T-helper 1 cell treated with Interleukin-12 subunit alpha and Interleukin-12 subunit beta and Interleukin-4 antibody, amounts not matched to agents 30 μg/mL and 1 μg/mL, for 36 hours (primary cell): Measurements from ENCODE around the gene SPOPL.
"Not testable (repeated sequence)": the region's sequence is repeated elsewhere in the genome, so short reads cannot be mapped to it uniquely, and the experiment has no call there.

Experiments used
- H3K27ac Mint-ChIP-seq: one replicate; pipeline ENCODE4 v1.8.0; 2021; ENCODE audit warnings: mild to moderate bottlenecking, mixed read lengths
- H3K27me3 Mint-ChIP-seq: one replicate; pipeline ENCODE4 v1.8.0; 2021; ENCODE audit warnings: low read depth, mixed read lengths
- H3K36me3 Mint-ChIP-seq: one replicate; pipeline ENCODE4 v1.8.0; 2021; ENCODE audit warnings: low read depth, mixed read lengths
- H3K4me1 Mint-ChIP-seq: one replicate; pipeline ENCODE4 v1.8.0; 2021; ENCODE audit warnings: low read depth, mixed read lengths
- H3K4me3 Mint-ChIP-seq: one replicate; pipeline ENCODE4 v1.8.0; 2021; ENCODE audit warnings: mild to moderate bottlenecking, moderate library complexity, mixed read lengths
- H3K9me3 Mint-ChIP-seq: one replicate; pipeline ENCODE4 v1.8.0; 2021; ENCODE audit warnings: mixed read lengths

Gene SPOPL

DNA sequence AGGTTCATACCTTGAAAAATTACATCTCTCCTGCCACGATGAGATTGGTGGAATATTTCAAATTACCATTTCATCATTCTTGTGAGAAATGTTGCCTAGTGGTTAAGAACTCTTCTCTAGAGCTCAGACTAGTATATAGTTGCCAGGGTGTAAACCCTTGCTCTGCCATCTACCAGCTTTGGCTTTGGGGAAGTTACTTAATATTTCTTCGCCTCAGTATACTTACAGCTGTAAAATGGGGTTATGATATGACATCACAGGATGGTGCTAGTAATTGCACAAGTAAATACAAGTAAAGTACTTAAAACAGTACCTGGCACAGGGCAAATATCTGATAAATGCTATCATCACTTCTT, 1.5 kb downstream of the SPOPL start:
- H3K36me3 Mint-ChIP-seq: peaks cover 2% of the 10 kb centered on the region

DNA sequence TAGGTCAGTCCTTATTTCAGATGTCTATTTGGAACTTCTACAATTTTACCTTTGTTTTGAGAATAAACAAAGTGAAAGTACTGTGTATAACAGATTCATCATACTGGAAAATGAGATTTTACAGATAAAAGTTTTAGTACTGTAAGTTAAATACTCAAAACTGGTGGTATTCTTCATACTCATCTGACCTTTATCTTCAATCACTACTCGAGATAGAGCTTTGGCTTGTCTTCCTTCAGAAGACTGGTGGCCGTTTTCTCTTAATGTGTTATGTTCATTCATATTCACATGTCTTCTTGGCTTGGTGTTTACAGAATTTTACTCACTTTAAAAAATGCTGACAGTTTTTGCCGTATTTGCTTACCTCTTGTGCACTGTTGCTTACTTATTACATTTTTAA, 2.1 kb downstream of the SPOPL start:
- Mint-ChIP-seq H3K27me3 (no peaks in the 10 kb centered on the region), H3K4me3 (peak overlapping the region; percentile 99), H3K4me1 (peaks cover 30% of the 10 kb centered on the region), H3K9me3 (no peaks in the 10 kb centered on the region), H3K36me3 (peaks cover 3% of the 10 kb centered on the region), H3K27ac (peak overlapping the region; percentile 95)

More for the DNA sequence above, 1.5 kb downstream of the SPOPL start:
- Mint-ChIP-seq H3K27ac (peak overlapping the region; percentile 95), H3K4me3 (peak overlapping the region; percentile 99), H3K27me3 (no peaks in the 10 kb centered on the region), H3K4me1 (peaks cover 30% of the 10 kb centered on the region), H3K9me3 (no peaks in the 10 kb centered on the region)

DNA sequence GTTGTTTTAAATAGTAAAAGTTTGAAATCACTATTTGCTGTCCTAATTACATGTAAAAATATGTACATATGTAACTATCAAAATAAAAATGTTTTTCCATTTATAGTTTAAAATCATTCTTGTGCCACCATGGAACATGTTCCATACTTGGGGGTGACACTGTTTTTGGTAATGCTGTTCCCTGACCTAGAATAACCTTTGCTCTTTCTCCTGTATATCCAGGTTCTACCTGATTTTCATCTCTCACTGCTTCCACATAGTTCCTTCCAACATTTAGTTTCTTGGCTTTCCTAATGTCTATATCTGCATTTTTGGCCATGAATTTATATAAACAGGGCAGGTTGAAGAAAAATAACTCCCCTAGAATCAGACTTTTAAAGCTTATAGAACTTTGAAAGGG, 2.5 kb downstream of the SPOPL start:
- no peaks in the 10 kb centered on the region for H3K9me3 Mint-ChIP-seq
- H3K27ac Mint-ChIP-seq: no peak overlapping the region
- H3K36me3 Mint-ChIP-seq: peaks cover 5% of the 10 kb centered on the region
- H3K4me3 Mint-ChIP-seq: peak overlapping the region; percentile 6
- H3K27me3 Mint-ChIP-seq: no peaks in the 10 kb centered on the region
- H3K4me1 Mint-ChIP-seq: peaks cover 31% of the 10 kb centered on the region

DNA sequence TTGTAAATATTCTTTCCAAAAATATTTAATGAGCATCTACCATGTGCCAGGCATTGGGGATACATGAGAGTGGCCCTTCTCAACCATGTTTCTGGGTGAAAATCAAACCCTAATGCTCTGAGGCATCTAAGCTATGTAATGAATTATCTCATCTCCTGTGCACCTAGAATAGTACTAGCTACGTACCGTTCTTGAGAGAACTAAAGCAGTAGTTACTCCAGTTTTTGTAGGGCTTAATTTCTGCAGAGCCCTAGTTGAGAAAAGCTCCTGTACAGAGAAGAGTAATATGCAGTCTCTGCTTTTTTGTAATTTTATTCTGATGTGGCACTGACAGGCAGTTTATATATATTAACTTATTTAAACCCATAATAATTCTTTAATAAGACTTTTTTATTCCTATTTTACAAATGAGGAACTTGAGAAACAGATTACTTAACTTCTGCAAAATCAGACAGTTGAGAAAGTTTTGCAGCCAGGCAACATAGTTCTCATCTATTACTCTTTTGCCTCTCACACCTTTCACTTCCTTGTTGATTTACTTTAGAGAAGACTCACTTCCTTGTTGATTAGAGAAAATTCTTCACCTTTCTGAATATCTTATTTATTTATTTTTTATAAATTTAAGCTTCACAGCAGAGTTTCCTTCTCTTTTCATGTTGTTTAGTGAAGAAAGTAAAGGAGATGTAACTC, 3.1 kb downstream of the SPOPL start:
- no peak overlapping the region for H3K27ac Mint-ChIP-seq
- no peaks in the 10 kb centered on the region for H3K27me3 Mint-ChIP-seq
- H3K4me3 Mint-ChIP-seq: no peak overlapping the region
- H3K9me3 Mint-ChIP-seq: no peaks in the 10 kb centered on the region
- peaks cover 5% of the 10 kb centered on the region for H3K36me3 Mint-ChIP-seq
- H3K4me1 Mint-ChIP-seq: peaks cover 31% of the 10 kb centered on the region

DNA sequence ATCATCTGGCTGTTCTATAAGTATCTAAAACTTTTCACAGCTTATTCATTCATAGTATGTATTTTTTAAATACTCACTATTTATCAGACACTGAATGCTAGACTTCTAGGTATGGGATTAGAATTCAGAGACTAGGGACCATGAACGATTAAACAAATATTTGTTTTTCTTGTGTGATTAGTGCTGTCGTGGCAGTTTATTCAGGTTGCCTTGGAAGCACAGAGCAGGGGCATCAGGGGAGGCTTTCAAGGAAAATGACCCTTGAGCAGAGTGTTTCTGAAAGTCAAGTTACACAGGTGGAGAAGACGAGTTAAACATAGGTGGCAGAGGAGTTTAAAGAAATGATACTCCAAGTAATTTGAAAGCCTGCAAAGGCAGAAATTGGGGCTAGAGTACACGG, 5.7 kb downstream of the SPOPL start:
- H3K27ac Mint-ChIP-seq: no peak overlapping the region

DNA sequence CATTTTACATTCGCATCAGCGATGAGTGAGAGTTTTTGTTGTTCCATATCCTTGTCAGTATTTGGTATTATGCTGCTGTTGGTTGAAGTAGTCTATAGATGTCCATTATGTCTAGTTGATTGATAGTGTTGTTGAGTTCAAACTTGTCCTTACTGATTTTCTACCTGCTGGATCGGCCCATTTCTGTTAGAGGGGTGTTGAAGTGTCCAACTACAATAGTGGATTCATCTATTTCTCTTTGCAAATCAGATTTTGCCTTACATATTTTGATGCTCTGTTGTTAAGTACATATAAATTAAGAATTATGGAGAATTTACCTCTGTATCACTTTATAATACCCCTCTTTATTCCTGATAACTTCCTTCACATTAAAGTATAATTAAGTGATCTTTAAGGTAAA, 8.7 kb downstream of the SPOPL start:
- Mint-ChIP-seq H3K27me3 (peaks cover 4% of the 10 kb centered on the region), H3K4me1 (peaks cover 12% of the 10 kb centered on the region), H3K4me3 (no peak overlapping the region), H3K9me3 (peaks cover 5% of the 10 kb centered on the region), H3K36me3 (peaks cover 13% of the 10 kb centered on the region), H3K27ac (no peak overlapping the region)

More for the DNA sequence above, 5.7 kb downstream of the SPOPL start:
- peaks cover 9% of the 10 kb centered on the region for H3K36me3 Mint-ChIP-seq
- no peaks in the 10 kb centered on the region for H3K9me3 Mint-ChIP-seq
- H3K4me1 Mint-ChIP-seq: peaks cover 27% of the 10 kb centered on the region
- H3K4me3 Mint-ChIP-seq: no peak overlapping the region
- no peaks in the 10 kb centered on the region for H3K27me3 Mint-ChIP-seq

DNA sequence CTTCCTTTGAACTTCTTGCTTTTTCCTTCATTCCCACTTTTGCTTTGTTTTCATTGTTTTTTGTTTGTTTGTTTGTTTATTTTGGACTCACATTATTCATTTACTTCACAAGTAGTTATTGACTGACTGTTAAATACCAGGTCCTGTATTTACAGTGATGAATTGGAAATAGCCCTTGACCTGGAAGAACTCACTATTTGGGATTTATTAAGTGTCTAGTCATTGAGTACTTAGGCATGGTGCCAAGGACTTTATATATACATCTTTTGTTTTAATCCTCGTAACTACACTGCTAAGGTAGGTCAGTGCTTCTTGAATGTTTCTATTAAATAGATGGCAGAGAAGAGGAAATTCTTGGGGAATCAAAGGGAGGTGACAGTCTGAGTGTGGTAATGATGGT, 11.1 kb downstream of the SPOPL start:
- Mint-ChIP-seq H3K4me3 (no peak overlapping the region), H3K9me3 (peaks cover 5% of the 10 kb centered on the region), H3K27me3 (peaks cover 11% of the 10 kb centered on the region), H3K4me1 (peaks cover 14% of the 10 kb centered on the region), H3K27ac (no peak overlapping the region), H3K36me3 (peaks cover 11% of the 10 kb centered on the region)

DNA sequence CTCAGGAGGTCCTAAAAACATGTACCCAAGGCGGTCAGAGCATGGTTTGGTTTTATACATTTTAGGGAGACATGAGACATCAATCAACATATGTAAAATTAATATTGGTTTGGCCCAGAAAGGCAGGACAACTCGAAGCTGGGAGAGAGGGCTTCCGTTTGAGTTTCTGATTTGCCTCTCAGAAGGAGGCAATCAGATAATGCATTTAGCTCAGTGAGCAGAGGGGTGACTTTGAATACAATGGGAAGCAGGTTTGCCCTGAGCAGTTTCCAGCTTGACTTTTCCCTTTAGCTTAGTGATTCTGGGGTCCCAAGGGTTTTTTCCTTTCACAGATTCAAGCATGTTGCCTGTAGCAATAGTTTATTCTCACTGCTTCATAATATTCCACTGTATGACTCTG, 12.6 kb downstream of the SPOPL start:
- H3K9me3 Mint-ChIP-seq: peaks cover 5% of the 10 kb centered on the region
- H3K27ac Mint-ChIP-seq: no peak overlapping the region
- peaks cover 11% of the 10 kb centered on the region for H3K27me3 Mint-ChIP-seq
- peaks cover 9% of the 10 kb centered on the region for H3K36me3 Mint-ChIP-seq
- no peak overlapping the region for H3K4me3 Mint-ChIP-seq
- peaks cover 13% of the 10 kb centered on the region for H3K4me1 Mint-ChIP-seq

DNA sequence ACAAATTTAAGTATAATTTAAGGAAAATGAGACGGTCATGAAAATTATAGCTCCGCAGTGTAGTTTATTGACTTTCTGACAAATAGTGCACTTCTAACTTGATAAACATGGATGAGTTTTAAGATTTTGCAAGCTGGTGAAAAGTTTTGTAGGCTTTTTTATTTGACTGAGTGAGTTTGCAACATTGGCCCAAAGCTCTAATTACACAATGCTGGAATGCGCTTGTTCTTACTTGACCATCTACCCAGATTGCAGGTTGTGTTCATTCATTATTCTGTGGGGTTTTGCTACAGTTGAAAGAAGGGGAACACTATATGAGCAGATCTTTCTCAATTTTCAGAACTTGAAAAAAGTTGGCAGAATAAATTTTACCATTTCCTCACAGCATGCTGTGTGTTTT, 13.5 kb downstream of the SPOPL start:
- H3K27ac Mint-ChIP-seq: no peak overlapping the region
- H3K4me3 Mint-ChIP-seq: no peak overlapping the region
- peaks cover 7% of the 10 kb centered on the region for H3K36me3 Mint-ChIP-seq
- H3K9me3 Mint-ChIP-seq: peaks cover 5% of the 10 kb centered on the region
- peaks cover 13% of the 10 kb centered on the region for H3K4me1 Mint-ChIP-seq
- peaks cover 11% of the 10 kb centered on the region for H3K27me3 Mint-ChIP-seq

DNA sequence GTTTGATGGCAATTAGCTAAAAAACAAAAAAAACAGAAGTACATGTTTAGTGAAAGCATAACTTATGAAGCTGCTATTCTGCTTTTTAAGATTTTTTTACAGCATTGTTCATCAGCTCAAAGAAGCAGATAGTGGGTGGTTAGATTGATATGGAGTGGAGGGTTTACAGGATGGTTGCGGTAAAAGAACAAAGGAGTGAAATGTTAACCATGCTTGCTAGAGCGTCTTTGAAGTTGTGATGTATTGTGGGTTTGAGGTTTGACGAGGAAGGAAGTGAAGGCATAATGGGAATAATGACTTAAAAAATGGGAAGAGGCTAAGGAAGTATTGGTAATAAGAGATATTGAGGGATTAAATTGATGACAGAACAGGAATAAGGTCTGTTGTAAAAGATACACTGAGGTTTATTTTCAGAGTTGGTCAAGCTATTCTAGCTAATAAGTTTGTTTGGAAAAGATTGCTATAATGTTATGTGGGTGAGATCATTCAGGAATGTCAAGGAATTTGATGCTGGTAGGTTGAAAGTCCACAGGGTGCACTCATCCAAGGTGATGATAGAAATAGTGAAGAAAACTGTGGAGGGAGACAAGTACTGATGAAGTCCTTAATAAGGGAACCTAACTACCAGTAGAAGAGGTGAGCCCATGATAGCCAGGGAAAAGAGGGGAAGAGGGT, 14.6 kb downstream of the SPOPL start:
- H3K36me3 Mint-ChIP-seq: peaks cover 5% of the 10 kb centered on the region
- H3K27me3 Mint-ChIP-seq: peaks cover 11% of the 10 kb centered on the region
- H3K4me1 Mint-ChIP-seq: peaks cover 13% of the 10 kb centered on the region
- H3K27ac Mint-ChIP-seq: no peak overlapping the region
- H3K9me3 Mint-ChIP-seq: peaks cover 5% of the 10 kb centered on the region
- H3K4me3 Mint-ChIP-seq: no peak overlapping the region

DNA sequence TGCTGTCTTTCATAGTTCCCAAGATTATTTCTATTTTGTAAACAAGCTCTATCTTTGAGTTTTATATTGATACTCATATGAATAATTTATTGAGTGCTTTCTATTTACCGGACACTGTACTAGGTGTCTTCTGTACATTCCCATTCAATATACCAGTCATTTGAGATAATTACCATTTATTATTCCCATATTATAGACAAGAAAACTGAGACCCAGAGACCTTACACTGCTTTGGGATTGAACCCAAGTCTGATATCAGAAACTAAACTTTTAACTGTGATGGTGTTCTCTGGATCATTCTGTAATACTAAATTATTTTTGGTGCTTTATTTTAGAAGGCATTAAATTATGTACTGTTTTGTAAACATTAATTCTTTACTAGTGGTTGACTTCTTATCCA, 17.3 kb downstream of the SPOPL start:
- H3K36me3 Mint-ChIP-seq: peaks cover 12% of the 10 kb centered on the region
- no peak overlapping the region for H3K27ac Mint-ChIP-seq
- H3K27me3 Mint-ChIP-seq: peaks cover 11% of the 10 kb centered on the region
- H3K9me3 Mint-ChIP-seq: peaks cover 6% of the 10 kb centered on the region
- peaks cover 24% of the 10 kb centered on the region for H3K4me1 Mint-ChIP-seq
- H3K4me3 Mint-ChIP-seq: no peak overlapping the region

DNA sequence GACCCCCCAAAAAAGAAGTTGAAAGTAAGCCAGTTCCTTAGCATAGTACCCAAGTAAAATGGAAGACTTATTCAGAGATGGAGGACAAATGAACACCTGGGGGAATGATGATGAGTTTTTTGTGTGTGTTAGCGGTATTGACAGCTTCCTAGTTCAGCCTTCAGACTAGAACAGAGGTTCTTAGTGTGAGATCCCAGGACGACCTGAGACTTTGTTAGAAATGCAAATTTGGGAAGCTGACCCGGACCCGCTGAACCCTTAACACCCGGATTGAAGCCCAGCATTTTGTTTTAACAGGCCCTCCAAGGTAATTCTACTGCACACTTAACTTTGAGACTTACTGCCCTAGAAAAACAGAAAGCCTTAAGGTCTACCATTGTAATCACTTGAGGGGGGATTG, 20.3 kb downstream of the SPOPL start:
- Mint-ChIP-seq H3K36me3 (peaks cover 24% of the 10 kb centered on the region), H3K9me3 (peaks cover 18% of the 10 kb centered on the region), H3K27ac (no peak overlapping the region), H3K4me1 (peaks cover 19% of the 10 kb centered on the region), H3K27me3 (no peaks in the 10 kb centered on the region), H3K4me3 (no peak overlapping the region)

DNA sequence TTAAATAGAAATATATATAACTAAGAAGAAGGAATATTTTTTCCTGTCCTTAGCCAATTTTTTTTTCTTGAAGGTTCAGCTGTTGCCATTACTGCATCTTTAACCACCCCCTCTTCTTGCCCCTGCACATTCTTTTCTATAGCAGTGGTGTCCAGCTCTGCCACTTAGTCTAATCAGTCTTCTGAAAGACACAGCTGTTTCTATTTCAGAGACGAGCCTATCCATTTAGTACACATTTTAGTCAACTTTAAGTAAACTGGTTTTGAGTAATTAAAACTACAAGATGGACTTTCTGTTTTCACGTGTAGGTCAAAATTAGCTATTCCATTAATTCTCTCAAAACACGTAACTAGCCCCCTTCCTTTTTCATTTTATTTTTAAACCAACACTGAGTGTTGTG, 21.0 kb downstream of the SPOPL start:
- H3K27ac Mint-ChIP-seq: no peak overlapping the region
- no peak overlapping the region for H3K4me3 Mint-ChIP-seq
- peaks cover 23% of the 10 kb centered on the region for H3K36me3 Mint-ChIP-seq
- H3K4me1 Mint-ChIP-seq: peaks cover 18% of the 10 kb centered on the region
- H3K9me3 Mint-ChIP-seq: peaks cover 18% of the 10 kb centered on the region
- H3K27me3 Mint-ChIP-seq: no peaks in the 10 kb centered on the region

DNA sequence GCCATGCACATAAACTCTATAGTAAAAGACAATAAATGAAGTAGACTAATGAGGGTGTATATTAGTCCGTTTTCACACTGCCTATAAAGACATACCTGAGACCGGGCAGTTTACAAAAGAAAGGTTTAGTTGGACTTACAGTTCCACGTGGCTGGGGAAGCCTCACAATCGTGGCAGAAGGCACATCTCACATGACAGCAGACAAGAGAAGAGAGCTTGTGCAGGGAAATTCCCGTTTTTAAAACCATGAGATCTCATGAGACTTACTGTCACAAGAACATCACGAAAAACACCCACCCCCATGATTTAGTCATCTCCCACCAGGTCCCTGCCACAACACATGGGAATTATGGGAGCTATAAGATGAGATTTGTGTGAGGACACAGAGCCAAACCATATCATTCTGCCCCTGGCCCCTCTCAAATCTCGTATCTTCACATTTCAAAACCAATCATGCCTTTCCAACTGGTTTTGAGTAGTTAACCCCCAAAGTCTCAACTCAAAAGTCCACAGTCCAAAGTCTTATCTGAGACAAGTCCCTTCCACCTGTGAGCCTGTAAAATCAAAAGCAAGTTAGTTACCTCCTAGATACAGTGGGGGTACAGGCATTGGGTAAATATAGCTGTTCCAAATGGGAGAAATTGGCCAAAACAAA, 21.6 kb downstream of the SPOPL start:
- H3K4me3 Mint-ChIP-seq, H3K27ac Mint-ChIP-seq, H3K27me3 Mint-ChIP-seq: not testable (repeated sequence)
- peaks cover 18% of the 10 kb centered on the region for H3K4me1 Mint-ChIP-seq
- H3K36me3 Mint-ChIP-seq: peaks cover 23% of the 10 kb centered on the region
- H3K9me3 Mint-ChIP-seq: peaks cover 18% of the 10 kb centered on the region

DNA sequence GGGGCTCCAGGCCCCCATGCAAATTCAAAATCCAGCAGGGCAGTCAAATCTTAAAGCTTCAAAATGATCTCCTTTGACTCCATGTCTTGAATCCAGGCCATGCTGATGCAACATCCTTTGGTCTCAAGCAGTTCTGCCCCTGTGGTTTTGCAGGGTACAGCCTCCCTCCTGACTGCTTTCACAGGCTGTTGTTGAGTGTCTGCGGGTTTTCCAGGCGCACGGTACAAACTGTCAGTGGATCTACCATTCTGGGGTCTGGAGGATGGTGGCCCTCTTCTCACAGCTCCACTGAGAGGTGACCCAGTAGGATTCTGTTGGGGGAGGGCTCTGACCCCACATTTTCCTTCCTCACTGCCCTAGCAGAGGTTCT, 22.1 kb downstream of the SPOPL start:
- H3K4me3 Mint-ChIP-seq, H3K27ac Mint-ChIP-seq, H3K27me3 Mint-ChIP-seq: not testable (repeated sequence)
- H3K9me3 Mint-ChIP-seq: peaks cover 18% of the 10 kb centered on the region
- peaks cover 23% of the 10 kb centered on the region for H3K36me3 Mint-ChIP-seq
- peaks cover 18% of the 10 kb centered on the region for H3K4me1 Mint-ChIP-seq
